H9 (cell line): Measurements from ENCODE around the gene NKX2-2. TPM values are rescaled to one million over a fixed set of nuclear protein-coding genes. Genes with fewer than 3 reads are reported as not detected.

Source experiments
- DNase-seq: peaks from one replicate; pipeline ENCODE4 v3.0.0-alpha.2; 2017
- H2AFZ ChIP-seq: one replicate; pipeline ENCODE4 v1.6.1; 2013; ENCODE audit warnings: mild to moderate bottlenecking, low read length, control low read depth, moderate library complexity
- H2AK5ac ChIP-seq: 2 replicates; pipeline ENCODE4 v1.6.1; 2013; ENCODE audit warnings: low read length, control low read depth, mixed read lengths; ENCODE audit not compliant: insufficient read length
- H2BK120ac ChIP-seq: one replicate; pipeline ENCODE4 v1.6.1; 2013; ENCODE audit warnings: low read depth, mild to moderate bottlenecking, low read length, control low read depth, inconsistent platforms; ENCODE audit not compliant: poor library complexity, severe bottlenecking
- H2BK12ac ChIP-seq: 2 replicates; pipeline ENCODE4 v1.6.1; 2013; ENCODE audit warnings: low read length, control low read depth, mixed read lengths, low read depth; ENCODE audit not compliant: insufficient read length
- H2BK15ac ChIP-seq: 2 replicates; pipeline ENCODE4 v1.6.1; 2013; ENCODE audit warnings: low read depth, low read length, control low read depth
- H2BK20ac ChIP-seq: one replicate; pipeline ENCODE4 v1.6.1; 2013; ENCODE audit warnings: low read depth, mild to moderate bottlenecking, low read length, control low read depth, inconsistent platforms; ENCODE audit not compliant: poor library complexity, severe bottlenecking
- H2BK5ac ChIP-seq: 2 replicates; pipeline ENCODE4 v1.6.1; 2013; ENCODE audit warnings: low read length, control low read depth, mixed read lengths; ENCODE audit not compliant: insufficient read length
- H3K14ac ChIP-seq: 2 replicates; pipeline ENCODE4 v1.6.1; 2013; ENCODE audit warnings: low read length, control low read depth; ENCODE audit not compliant: insufficient read depth
- H3K18ac ChIP-seq: 2 replicates; pipeline ENCODE4 v1.6.1; 2013; ENCODE audit warnings: low read depth, mild to moderate bottlenecking, mixed read lengths, low read length, control low read depth; ENCODE audit not compliant: insufficient read length
- H3K23ac ChIP-seq: 2 replicates; pipeline ENCODE4 v1.6.1; 2013; ENCODE audit warnings: low read length, control low read depth, mixed read lengths, low read depth; ENCODE audit not compliant: insufficient read length
- H3K23me2 ChIP-seq: 2 replicates; pipeline ENCODE4 v1.6.1; 2013; ENCODE audit warnings: low read depth, mild to moderate bottlenecking, mixed read lengths, low read length, control low read depth; ENCODE audit not compliant: insufficient read length, poor library complexity, severe bottlenecking
- H3K27ac ChIP-seq: 2 replicates; pipeline ENCODE4 v1.5.1; 2013; ENCODE audit warnings: low read length, control low read depth, mixed read lengths, low read depth; ENCODE audit not compliant: insufficient read length
- H3K27me3 ChIP-seq: 2 replicates; pipeline ENCODE4 v1.6.1; 2013; ENCODE audit warnings: low read length, control low read depth, inconsistent platforms; ENCODE audit not compliant: insufficient read depth
- H3K4ac ChIP-seq: 2 replicates; pipeline ENCODE4 v1.6.1; 2013; ENCODE audit warnings: low read depth, mild to moderate bottlenecking, control low read depth, inconsistent platforms, low read length, moderate library complexity
- H3K4me1 ChIP-seq: 2 replicates; pipeline ENCODE4 v1.6.1; 2013; ENCODE audit warnings: low read length, control low read depth, inconsistent platforms; ENCODE audit not compliant: insufficient read depth
- H3K4me2 ChIP-seq: 2 replicates; pipeline ENCODE4 v1.6.1; 2013; ENCODE audit warnings: low read length, control low read depth, mixed read lengths; ENCODE audit not compliant: insufficient read length, insufficient read depth
- H3K56ac ChIP-seq: 2 replicates; pipeline ENCODE4 v1.6.1; 2013; ENCODE audit warnings: low read depth, mild to moderate bottlenecking, mixed read lengths, low read length, control low read depth; ENCODE audit not compliant: insufficient read length
- H3K79me1 ChIP-seq: 2 replicates; pipeline ENCODE4 v1.6.1; 2013; ENCODE audit warnings: low read depth, mild to moderate bottlenecking, moderate library complexity, low read length, control low read depth, inconsistent platforms; ENCODE audit not compliant: insufficient read depth, poor library complexity, severe bottlenecking
- H3K79me2 ChIP-seq: 2 replicates; pipeline ENCODE4 v1.6.1; 2013; ENCODE audit warnings: low read length, control low read depth, inconsistent platforms; ENCODE audit not compliant: insufficient read depth
- H3K9ac ChIP-seq: 2 replicates; pipeline ENCODE4 v1.6.1; 2013; ENCODE audit warnings: low read length, control low read depth, mixed read lengths; ENCODE audit not compliant: insufficient read length; ENCODE audit errors: extremely low read depth
- H3K9me3 ChIP-seq: one replicate; pipeline ENCODE4 v1.6.1; 2013; ENCODE audit warnings: low read depth, low read length, inconsistent platforms; ENCODE audit not compliant: control insufficient read depth
- H3T11ph ChIP-seq: one replicate; pipeline ENCODE4 v1.6.1; 2013; ENCODE audit warnings: mild to moderate bottlenecking, low read length, control low read depth, inconsistent platforms
- H4K20me1 ChIP-seq: one replicate; pipeline ENCODE4 v1.6.1; 2013; ENCODE audit not compliant: control insufficient read depth, insufficient read length, insufficient read depth
- H4K5ac ChIP-seq: 2 replicates; pipeline ENCODE4 v1.6.1; 2013; ENCODE audit warnings: low read depth, mild to moderate bottlenecking, mixed read lengths, low read length, control low read depth; ENCODE audit not compliant: insufficient read length
- H4K8ac ChIP-seq: replicated peaks from 2 replicates; pipeline ENCODE4 v1.6.1; 2013; ENCODE audit warnings: low read length, control low read depth, mixed read lengths, low read depth; ENCODE audit not compliant: insufficient read length
- H4K91ac ChIP-seq: 2 replicates; pipeline ENCODE4 v1.6.1; 2013; ENCODE audit warnings: low read depth, mild to moderate bottlenecking, moderate library complexity, mixed read lengths, low read length, control low read depth; ENCODE audit not compliant: insufficient read length
- H3K27ac Mint-ChIP-seq, 3 experiments: 2 replicates in 2 of 3; 3 replicates in 1 of 3; pipeline ENCODE4 v1.8.0; 2020 to 2021; ENCODE audit warnings: mixed read lengths in 3 of 3, mild to moderate bottlenecking in 1 of 3, moderate library complexity in 1 of 3
- H3K27me3 Mint-ChIP-seq: 2 replicates; pipeline ENCODE4 v1.8.0; 2021; ENCODE audit warnings: low read depth, mild to moderate bottlenecking, moderate library complexity, mixed read lengths
- H3K36me3 Mint-ChIP-seq, 3 experiments: 2 replicates in 2 of 3; 3 replicates in 1 of 3; pipeline ENCODE4 v1.8.0; 2020 to 2021; ENCODE audit warnings: low read depth in 3 of 3, mixed read lengths in 3 of 3; ENCODE audit not compliant: insufficient read depth in 1 of 3
- H3K4me1 Mint-ChIP-seq, 2 experiments: 2 replicates each; pipeline ENCODE4 v1.8.0; 2020; ENCODE audit warnings: mixed read lengths in 2 of 2
- H3K4me3 Mint-ChIP-seq, 2 experiments: 2 replicates in 1 of 2; 3 replicates in 1 of 2; pipeline ENCODE4 v1.8.0; 2020 to 2021; ENCODE audit warnings: mild to moderate bottlenecking in 2 of 2, mixed read lengths in 2 of 2, moderate library complexity in 1 of 2
- H3K9me3 Mint-ChIP-seq, 2 experiments: 2 replicates in 1 of 2; 3 replicates in 1 of 2; pipeline ENCODE4 v1.8.0; 2020; ENCODE audit warnings: mild to moderate bottlenecking in 2 of 2, mixed read lengths in 2 of 2, moderate library complexity in 1 of 2
- CTCF ChIP-seq: fragments of 200-600 bp; sonication (generic); conservative IDR thresholded peaks from 3 replicates; pipeline ENCODE4 v1.8.0; 2021; ENCODE audit warnings: antibody characterized with exemption, mild to moderate bottlenecking
- WGBS: extraction: QIAGEN DNeasy Blood & Tissue Kit; methylation state at CpG from one replicate; pipeline ENCODE4 v1.1.7; 2013; ENCODE audit warnings: missing lambda C conversion rate, low lambda C conversion rate, mixed read lengths; ENCODE audit not compliant: insufficient read length; ENCODE audit errors: extremely low coverage; 5-methylcytosine and 5-hydroxymethylcytosine counted together
- total RNA-seq: library from RNA; stranded (reverse); gene quantifications from 2 replicates; pipeline ENCODE4 v1.2.1, GENCODE V29; 2021

NKX2-2 gene
- total RNA-seq, 1 experiment from 2014 or later = not detected

- Histone ChIP-seq H3K56ac (no peak overlapping the region), H3K23me2 (peaks cover 4% of the 10 kb centered on the region), H4K8ac (no peak overlapping the region), H4K20me1 (no peaks in the 10 kb centered on the region), H3K4ac (no peak overlapping the region), H3K79me2 (no peaks in the 10 kb centered on the region), H3K4me2 (no peak overlapping the region), H3K23ac (no peak overlapping the region), H2BK15ac (no peak overlapping the region), H2BK20ac (no peak overlapping the region), H2BK120ac (no peak overlapping the region), H2AK5ac (no peak overlapping the region), H3K9ac (no peak overlapping the region), H2BK5ac (no peak overlapping the region), H4K5ac (no peak overlapping the region), H3K14ac (no peak overlapping the region), H4K91ac (no peak overlapping the region), H3K18ac (no peak overlapping the region), H3K9me3 (no peaks in the 10 kb centered on the region), H3K27me3 (no peaks in the 10 kb centered on the region; the same call in 1 of the 2 replicates), H3K27ac (no peak overlapping the region), H2AFZ (no peak overlapping the region), H3K4me1 (no peaks in the 10 kb centered on the region; the same call in none of the 2 replicates), H3K79me1 (no peaks in the 10 kb centered on the region), H2BK12ac (no peak overlapping the region), H3T11ph (no peak overlapping the region)
- Mint-ChIP-seq H3K27me3 (peaks cover 60% of the 10 kb centered on the region), H3K27ac (no peak overlapping the region), H3K9me3 (no peaks in the 10 kb centered on the region; a peak in 3 of 5 replicates), H3K4me1 (peaks cover 30 to 31% of the 10 kb centered on the region in 2 experiments), H3K4me3 (no peak overlapping the region), H3K36me3 (peaks cover 0 to 7% (median 4%) of the 10 kb centered on the region in 3 experiments; a peak in 4 of 7 replicates)
- WGBS = no CpG with 5 or more reads among the region's 7 CpGs
- no peak for TF ChIP-seq CTCF
- no peak for DNase-seq
These were observed 13.3 kb downstream of the NKX2-2 start for GRCh38 chr20:21500599-21500998.
